K562 (cell line): ENCODE measurements around the gene SDS. TPM values are rescaled to one million over a fixed set of nuclear protein-coding genes. Genes with fewer than 3 reads are reported as not detected.
A peak's percentile ranks its signal among the peaks of the same experiment; 100 is the strongest.

Experiments
- ARID1B ChIP-seq: fragments of 450-650 bp; IDR thresholded peaks from 2 replicates; pipeline ENCODE4 v1.6.1; 2016; ENCODE audit warnings: antibody characterized with exemption, mild to moderate bottlenecking, inconsistent platforms
- EGR1 ChIP-seq: fragments of 450-650 bp; conservative IDR thresholded peaks from 2 replicates; pipeline ENCODE4 v1.6.1; 2017; ENCODE audit warnings: mild to moderate bottlenecking
- EHMT2 ChIP-seq: fragments of 450-650 bp; IDR thresholded peaks from 2 replicates; pipeline ENCODE4 v1.6.1; 2018; ENCODE audit warnings: antibody characterized with exemption
- KDM1A ChIP-seq, 2 experiments: fragments of 450-650 bp; IDR thresholded peaks; 2 replicates each; pipeline ENCODE4 v1.6.1; 2016; ENCODE audit warnings: mild to moderate bottlenecking in 2 of 2
- MCM2 ChIP-seq: fragments of 450-650 bp; IDR thresholded peaks from 2 replicates; pipeline ENCODE4 v1.6.1; 2017; ENCODE audit warnings: low read depth, mild to moderate bottlenecking
- MITF ChIP-seq: IDR thresholded peaks from 2 replicates; pipeline ENCODE4 v1.6.1; 2014; ENCODE audit warnings: antibody characterized with exemption
- THAP7 ChIP-seq: fragments of 250-450 bp; sonication (Bioruptor Pico); IDR thresholded peaks from 2 replicates; pipeline ENCODE4 v1.5.0; 2021
- ZBTB26 ChIP-seq: fragments of 450-650 bp; formaldehyde crosslinking; IDR thresholded peaks from 2 replicates; pipeline ENCODE4 v1.4.0; 2022; ENCODE audit warnings: missing genetic modification characterization
- ZBTB7A ChIP-seq: IDR thresholded peaks from 2 replicates; pipeline ENCODE4 v1.6.1; 2011; ENCODE audit warnings: low read depth, mild to moderate bottlenecking, low read length, moderate library complexity, borderline replicate concordance; ENCODE audit not compliant: control insufficient read depth
- ZNF436 ChIP-seq: fragments of 250-450, 450-650 bp; sonication (Bioruptor Pico); formaldehyde crosslinking; IDR thresholded peaks from 2 replicates; pipeline ENCODE4 v1.7.0; 2020; ENCODE audit warnings: mild to moderate bottlenecking
- polyA plus RNA-seq, 8 experiments: library from polyadenylated mRNA; depleted of rRNA in 4 of 8; stranded (reverse) in 5 of 8; unstranded in 3 of 8; fragments of >200 nt; fragmentation: Nextera tagmentation in 2 of 8; fragmentation: Illumina TruSeq in 1 of 8; extraction: Ambion mirVana in 2 of 8; extraction: Trizol in 1 of 8; gene quantifications; 2 replicates each; pipeline versions ENCODE4 v1.2.1 to v1.2.3, GENCODE V29; 2011 to 2014; ENCODE audit warnings: inconsistent platforms in 1 of 8, missing spikeins in 1 of 8
- total RNA-seq, 7 experiments: library from RNA; depleted of rRNA in 6 of 7; stranded (reverse); fragments of >200 nt in 6 of 7; fragmentation: Illumina TruSeq in 2 of 7; extraction: Trizol in 2 of 7; gene quantifications; 2 replicates each; pipeline versions ENCODE4 v1.2.1 to v1.2.3, GENCODE V29; 2011 to 2021; ENCODE audit warnings: low replicate concordance in 1 of 7
- TF ChIP-seq, protein P1 (sequence below), 2 experiments: fragments of 450-650 bp; IDR thresholded peaks; 2 replicates each; pipeline ENCODE4 v1.6.1; 2018; ENCODE audit warnings: mild to moderate bottlenecking in 2 of 2, low read depth in 1 of 2; ENCODE audit not compliant: partially characterized antibody in 2 of 2
- TF ChIP-seq, protein P2 (sequence below): fragments of 450-650 bp; IDR thresholded peaks from 2 replicates; pipeline ENCODE4 v1.6.1; 2017; ENCODE audit warnings: antibody characterized with exemption
- TF ChIP-seq, protein P3 (sequence below): sonication (generic); formaldehyde crosslinking; IDR thresholded peaks from 2 replicates; pipeline ENCODE4 v1.8.0; 2022; ENCODE audit warnings: mild to moderate bottlenecking, low read depth, missing genetic modification reagents
- TF ChIP-seq, protein P4 (sequence below), 2 experiments: fragments of 450-650 bp in 1 of 2; sonication (generic) in 1 of 2; formaldehyde crosslinking in 1 of 2; IDR thresholded peaks in 1 of 2; conservative IDR thresholded peaks in 1 of 2; 2 replicates each; pipeline versions ENCODE4 v1.6.1 to v1.8.1; 2016 to 2023; ENCODE audit warnings: mild to moderate bottlenecking in 2 of 2, moderate library complexity in 2 of 2, inconsistent platforms in 1 of 2, missing genetic modification reagents in 1 of 2

Gene SDS
- total and polyA plus RNA-seq, 9 of the 15 experiments (the other 6 are each of a cell fraction or from before 2014, with no cell fraction given): 0.07 to 1.1 (median 0.12) TPM; not detected in 1

GRCh38 chr12:113416091-113416754 is 12.5 kb upstream of the SDS start (continued):
- TF ChIP-seq, protein P1, sequence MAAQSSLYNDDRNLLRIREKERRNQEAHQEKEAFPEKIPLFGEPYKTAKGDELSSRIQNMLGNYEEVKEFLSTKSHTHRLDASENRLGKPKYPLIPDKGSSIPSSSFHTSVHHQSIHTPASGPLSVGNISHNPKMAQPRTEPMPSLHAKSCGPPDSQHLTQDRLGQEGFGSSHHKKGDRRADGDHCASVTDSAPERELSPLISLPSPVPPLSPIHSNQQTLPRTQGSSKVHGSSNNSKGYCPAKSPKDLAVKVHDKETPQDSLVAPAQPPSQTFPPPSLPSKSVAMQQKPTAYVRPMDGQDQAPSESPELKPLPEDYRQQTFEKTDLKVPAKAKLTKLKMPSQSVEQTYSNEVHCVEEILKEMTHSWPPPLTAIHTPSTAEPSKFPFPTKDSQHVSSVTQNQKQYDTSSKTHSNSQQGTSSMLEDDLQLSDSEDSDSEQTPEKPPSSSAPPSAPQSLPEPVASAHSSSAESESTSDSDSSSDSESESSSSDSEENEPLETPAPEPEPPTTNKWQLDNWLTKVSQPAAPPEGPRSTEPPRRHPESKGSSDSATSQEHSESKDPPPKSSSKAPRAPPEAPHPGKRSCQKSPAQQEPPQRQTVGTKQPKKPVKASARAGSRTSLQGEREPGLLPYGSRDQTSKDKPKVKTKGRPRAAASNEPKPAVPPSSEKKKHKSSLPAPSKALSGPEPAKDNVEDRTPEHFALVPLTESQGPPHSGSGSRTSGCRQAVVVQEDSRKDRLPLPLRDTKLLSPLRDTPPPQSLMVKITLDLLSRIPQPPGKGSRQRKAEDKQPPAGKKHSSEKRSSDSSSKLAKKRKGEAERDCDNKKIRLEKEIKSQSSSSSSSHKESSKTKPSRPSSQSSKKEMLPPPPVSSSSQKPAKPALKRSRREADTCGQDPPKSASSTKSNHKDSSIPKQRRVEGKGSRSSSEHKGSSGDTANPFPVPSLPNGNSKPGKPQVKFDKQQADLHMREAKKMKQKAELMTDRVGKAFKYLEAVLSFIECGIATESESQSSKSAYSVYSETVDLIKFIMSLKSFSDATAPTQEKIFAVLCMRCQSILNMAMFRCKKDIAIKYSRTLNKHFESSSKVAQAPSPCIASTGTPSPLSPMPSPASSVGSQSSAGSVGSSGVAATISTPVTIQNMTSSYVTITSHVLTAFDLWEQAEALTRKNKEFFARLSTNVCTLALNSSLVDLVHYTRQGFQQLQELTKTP (IDR thresholded peaks at IDR 0.05; ENCODE audit: low read depth in 1 of 2, partially characterized antibody in 2 of 2): peak in 1 of 2 experiments; percentile 58
- TF ChIP-seq, protein P2, sequence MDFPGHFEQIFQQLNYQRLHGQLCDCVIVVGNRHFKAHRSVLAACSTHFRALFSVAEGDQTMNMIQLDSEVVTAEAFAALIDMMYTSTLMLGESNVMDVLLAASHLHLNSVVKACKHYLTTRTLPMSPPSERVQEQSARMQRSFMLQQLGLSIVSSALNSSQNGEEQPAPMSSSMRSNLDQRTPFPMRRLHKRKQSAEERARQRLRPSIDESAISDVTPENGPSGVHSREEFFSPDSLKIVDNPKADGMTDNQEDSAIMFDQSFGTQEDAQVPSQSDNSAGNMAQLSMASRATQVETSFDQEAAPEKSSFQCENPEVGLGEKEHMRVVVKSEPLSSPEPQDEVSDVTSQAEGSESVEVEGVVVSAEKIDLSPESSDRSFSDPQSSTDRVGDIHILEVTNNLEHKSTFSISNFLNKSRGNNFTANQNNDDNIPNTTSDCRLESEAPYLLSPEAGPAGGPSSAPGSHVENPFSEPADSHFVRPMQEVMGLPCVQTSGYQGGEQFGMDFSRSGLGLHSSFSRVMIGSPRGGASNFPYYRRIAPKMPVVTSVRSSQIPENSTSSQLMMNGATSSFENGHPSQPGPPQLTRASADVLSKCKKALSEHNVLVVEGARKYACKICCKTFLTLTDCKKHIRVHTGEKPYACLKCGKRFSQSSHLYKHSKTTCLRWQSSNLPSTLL: no peak
- TF ChIP-seq ZNF436 (CRISPR knock-in tag): no peak
- 0 out of 4 replicates have a peak, but pooled peaks of 1 of the 2 experiments have one; percentile 16 for TF ChIP-seq KDM1A (IDR thresholded peaks at IDR 0.05)
- TF ChIP-seq ZBTB7A: peak; percentile 45; the same call in 1 of the 2 replicates
- TF ChIP-seq, protein P3, sequence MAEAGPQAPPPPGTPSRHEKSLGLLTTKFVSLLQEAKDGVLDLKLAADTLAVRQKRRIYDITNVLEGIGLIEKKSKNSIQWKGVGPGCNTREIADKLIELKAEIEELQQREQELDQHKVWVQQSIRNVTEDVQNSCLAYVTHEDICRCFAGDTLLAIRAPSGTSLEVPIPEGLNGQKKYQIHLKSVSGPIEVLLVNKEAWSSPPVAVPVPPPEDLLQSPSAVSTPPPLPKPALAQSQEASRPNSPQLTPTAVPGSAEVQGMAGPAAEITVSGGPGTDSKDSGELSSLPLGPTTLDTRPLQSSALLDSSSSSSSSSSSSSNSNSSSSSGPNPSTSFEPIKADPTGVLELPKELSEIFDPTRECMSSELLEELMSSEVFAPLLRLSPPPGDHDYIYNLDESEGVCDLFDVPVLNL (CRISPR knock-in tag): no peak
- TF ChIP-seq ZBTB26 (CRISPR knock-in tag): no peak
- TF ChIP-seq, protein P4, sequence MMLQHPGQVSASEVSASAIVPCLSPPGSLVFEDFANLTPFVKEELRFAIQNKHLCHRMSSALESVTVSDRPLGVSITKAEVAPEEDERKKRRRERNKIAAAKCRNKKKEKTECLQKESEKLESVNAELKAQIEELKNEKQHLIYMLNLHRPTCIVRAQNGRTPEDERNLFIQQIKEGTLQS (IDR thresholded peaks at IDR 0.05): peak; percentile 71
- TF ChIP-seq, protein P4 (CRISPR knock-in tag; conservative IDR thresholded peaks at IDR 0.05): no peak
- no peak for TF ChIP-seq EHMT2
- no peak for TF ChIP-seq EGR1
- no peak for TF ChIP-seq THAP7 (CRISPR knock-in tag)
- TF ChIP-seq MCM2: no peak
- peak; percentile 32; the same call in 1 of the 2 replicates for TF ChIP-seq ARID1B
- TF ChIP-seq MITF: peak; percentile 84
